Left ventricle myocardium inferior (tissue), 1 donor: Measurements from ENCODE around the gene SLC17A5. TPM values are rescaled to one million over a fixed set of nuclear protein-coding genes. Genes with fewer than 3 reads are reported as not detected.
"Not testable (repeated sequence)": the region's sequence is repeated elsewhere in the genome, so short reads cannot be mapped to it uniquely, and the experiment has no call there.

Experiments used
- DNase-seq: peaks from one replicate; pipeline ENCODE4 v3.0.0-alpha.2; 2020
- H3K27ac ChIP-seq: fragments of 200-600 bp; replicated peaks from 2 replicates; pipeline ENCODE4 v1.8.0; 2021
- H3K27me3 ChIP-seq: fragments of 200-600 bp; 2 replicates; pipeline ENCODE4 v1.8.0; 2021; ENCODE audit warnings: low read depth
- H3K36me3 ChIP-seq: fragments of 200-600 bp; 2 replicates; pipeline ENCODE4 v1.8.0; 2021
- H3K4me1 ChIP-seq: fragments of 200-600 bp; 2 replicates; pipeline ENCODE4 v1.8.0; 2021
- H3K4me3 ChIP-seq: fragments of 200-600 bp; 2 replicates; pipeline ENCODE4 v1.8.0; 2021; ENCODE audit warnings: mild to moderate bottlenecking, moderate library complexity
- H3K9me3 ChIP-seq: fragments of 200-600 bp; replicated peaks from 2 replicates; pipeline ENCODE4 v1.8.0; 2021
- CTCF ChIP-seq: fragments of 200-600 bp; IDR thresholded peaks from 2 replicates; pipeline ENCODE4 v1.8.0; 2021; ENCODE audit warnings: antibody characterized with exemption, mild to moderate bottlenecking, borderline replicate concordance
- intact Hi-C: fragments of 100-400 bp; cut with micrococcal nuclease; formaldehyde crosslinking; loops from one replicate; pipeline ENCODE4 v1.11.0; 2022
- total RNA-seq: library from RNA; stranded (reverse); fragmentation: NEBNext Ultra II Directional; extraction: Animal tissue kit (Norgen Biotek cat#: 25700); gene quantifications from one replicate; pipeline ENCODE4 v1.2.1, GENCODE V29; 2021
- donor health status: DM: no; HTN: yes; CAD: no; lungs with severe emphysema.

The SLC17A5 gene
- total RNA-seq, 1 donor from 2014 or later = 5.3 TPM

GRCh38 chr6:73695619-73696421 is 42.0 kb upstream of the SLC17A5 start, which contains the start of gene CD109:
Gene CD109 (plus strand): TSS chr6:73696203. CDS start chr6:73696216, 13 bp downstream.
- H3K4me3 ChIP-seq = peak within 1 kb of the TSS; percentile 84
- no peak for TF ChIP-seq CTCF
- peak; percentile 40 for DNase-seq
- peaks cover 47% of the 10 kb centered on the region for H3K4me1 ChIP-seq
- peak within 1 kb of the TSS; percentile 86 for H3K27ac ChIP-seq
- H3K36me3 ChIP-seq = peaks cover 11% of the 10 kb centered on the region
- no peaks in the 10 kb centered on the region for H3K27me3 ChIP-seq
- intact Hi-C loops = no loop called here
- H3K9me3 ChIP-seq = no peaks in the 10 kb centered on the region

GRCh38 chr6:73694711-73695411 is 41.1 kb upstream of the SLC17A5 start:
- Histone ChIP-seq H3K27me3 (no peaks in the 10 kb centered on the region), H3K4me1 (peaks cover 45% of the 10 kb centered on the region), H3K27ac (peak overlapping the region; percentile 86), H3K9me3 (no peaks in the 10 kb centered on the region), H3K36me3 (peaks cover 11% of the 10 kb centered on the region), H3K4me3 (peak overlapping the region; percentile 84)
- DNase-seq = no peak
- no peak for TF ChIP-seq CTCF
- intact Hi-C loops = no loop called here

- Histone ChIP-seq H3K27ac (no peak overlapping the region), H3K4me1 (peaks cover 20% of the 10 kb centered on the region), H3K36me3 (no peaks in the 10 kb centered on the region), H3K27me3 (no peaks in the 10 kb centered on the region), H3K4me3 (no peak overlapping the region), H3K9me3 (no peaks in the 10 kb centered on the region)
- intact Hi-C loops = no loop called here
- DNase-seq = no peak
- TF ChIP-seq CTCF = no peak
These were observed 37.7 kb upstream of the SLC17A5 start for GRCh38 chr6:73691512-73691911.

GRCh38 chr6:73690056-73690455 is 36.3 kb upstream of the SLC17A5 start:
- Histone ChIP-seq H3K9me3 (peaks cover 3% of the 10 kb centered on the region), H3K27ac (no peak overlapping the region), H3K36me3 (no peaks in the 10 kb centered on the region), H3K4me3 (no peak overlapping the region), H3K4me1 (peaks cover 5% of the 10 kb centered on the region), H3K27me3 (no peaks in the 10 kb centered on the region)
- DNase-seq = no peak
- intact Hi-C loops = no loop called here
- no peak for TF ChIP-seq CTCF

- no peaks in the 10 kb centered on the region for H3K4me1 ChIP-seq
- no peaks in the 10 kb centered on the region for H3K27me3 ChIP-seq
- H3K9me3 ChIP-seq = peaks cover 14% of the 10 kb centered on the region
- no peak for TF ChIP-seq CTCF
- no peak overlapping the region for H3K27ac ChIP-seq
- intact Hi-C loops = no loop called here
- H3K4me3 ChIP-seq = no peak overlapping the region
- no peaks in the 10 kb centered on the region for H3K36me3 ChIP-seq
- DNase-seq = no peak
These were observed 34.6 kb upstream of the SLC17A5 start for GRCh38 chr6:73688351-73688750.

GRCh38 chr6:73683574-73683973 is 29.8 kb upstream of the SLC17A5 start:
- H3K4me3 ChIP-seq, DNase-seq, H3K27me3 ChIP-seq, H3K27ac ChIP-seq, intact Hi-C loops, H3K4me1 ChIP-seq, H3K36me3 ChIP-seq: not testable (repeated sequence)
- H3K9me3 ChIP-seq = peaks cover 24% of the 10 kb centered on the region
